Neural cell (in vitro differentiated cells): ENCODE results near the gene ZDHHC18. TPM values are rescaled to one million over a fixed set of nuclear protein-coding genes. Genes with fewer than 3 reads are reported as not detected.

Experiments
- H2AFZ ChIP-seq: fragments of 200-600, 300-800 bp; sonication (generic), shearing (Covaris generic); 2 replicates; pipeline ENCODE4 v1.6.0; 2014; ENCODE audit warnings: low read depth, mild to moderate bottlenecking, antibody characterized with exemption, low read length, moderate library complexity
- H3F3A ChIP-seq: fragments of 200-600 bp; shearing (Covaris generic); 2 replicates; pipeline ENCODE4 v1.6.1; 2016; ENCODE audit warnings: mild to moderate bottlenecking, moderate library complexity, mixed read lengths, antibody characterized with exemption, low read length; ENCODE audit not compliant: insufficient read depth, poor library complexity, severe bottlenecking
- H3K27ac ChIP-seq: fragments of 200-600, 300-800 bp; sonication (generic), shearing (Covaris generic); 2 replicates; pipeline ENCODE4 v1.5.1; 2014; ENCODE audit warnings: mild to moderate bottlenecking, low read length, moderate library complexity
- H3K27me3 ChIP-seq: fragments of 300-800, 200-600 bp; sonication (generic), shearing (Covaris generic); 2 replicates; pipeline ENCODE4 v1.6.0; 2014; ENCODE audit warnings: mild to moderate bottlenecking, low read depth, low read length, moderate library complexity; ENCODE audit not compliant: insufficient read depth
- H3K36me3 ChIP-seq: fragments of 300-800, 200-600 bp; sonication (generic), shearing (Covaris generic); 2 replicates; pipeline ENCODE4 v1.5.1; 2014; ENCODE audit warnings: mild to moderate bottlenecking, antibody characterized with exemption, low read length, moderate library complexity; ENCODE audit not compliant: insufficient read depth
- H3K4me2 ChIP-seq: fragments of 300-800, 200-600 bp; sonication (generic), shearing (Covaris generic); 2 replicates; pipeline ENCODE4 v1.6.0; 2014; ENCODE audit warnings: mild to moderate bottlenecking, low read length
- H3K4me3 ChIP-seq: fragments of 300-800, 200-600 bp; sonication (generic), shearing (Covaris generic); 2 replicates; pipeline ENCODE4 v1.5.1; 2014; ENCODE audit warnings: mild to moderate bottlenecking, low read length, moderate library complexity
- H3K79me2 ChIP-seq: fragments of 200-600 bp; shearing (Covaris generic); replicated peaks from 2 replicates; pipeline ENCODE4 v1.6.0; 2014; ENCODE audit warnings: mild to moderate bottlenecking, low read length, moderate library complexity; ENCODE audit not compliant: insufficient read depth
- H3K9ac ChIP-seq: fragments of 300-800, 200-600 bp; sonication (generic), shearing (Covaris generic); 2 replicates; pipeline ENCODE4 v1.6.1; 2016; ENCODE audit warnings: mild to moderate bottlenecking, low read length, mixed read lengths
- H3K9me2 ChIP-seq: fragments of 200-600 bp; shearing (Covaris generic); 2 replicates; pipeline ENCODE4 v1.6.1; 2016; ENCODE audit warnings: mild to moderate bottlenecking, low read length, mixed read lengths; ENCODE audit not compliant: insufficient read depth
- H3K9me3 ChIP-seq: fragments of 200-600, 300-800 bp; sonication (generic), shearing (Covaris generic); 2 replicates; pipeline ENCODE4 v1.6.1; 2016; ENCODE audit warnings: mild to moderate bottlenecking, mixed run types, low read length, moderate library complexity, mixed read lengths
- H4K20me1 ChIP-seq: fragments of 200-600 bp; shearing (Covaris generic); 2 replicates; pipeline ENCODE4 v1.6.1; 2016; ENCODE audit warnings: mild to moderate bottlenecking, mixed run types; ENCODE audit not compliant: insufficient read depth
- CTCF ChIP-seq: fragments of 450-650 bp; IDR thresholded peaks from 2 replicates; pipeline ENCODE4 v1.5.1; 2014; ENCODE audit warnings: antibody characterized with exemption, mild to moderate bottlenecking, moderate library complexity; ENCODE audit not compliant: poor library complexity, severe bottlenecking
- EP300 ChIP-seq: fragments of 450-650 bp; conservative IDR thresholded peaks from 2 replicates; pipeline ENCODE4 v1.6.1; 2014; ENCODE audit warnings: antibody characterized with exemption, mild to moderate bottlenecking, moderate library complexity; ENCODE audit not compliant: poor library complexity, severe bottlenecking
- EZH2 ChIP-seq: fragments of 200-600, 300-800 bp; shearing (Covaris generic), sonication (generic); IDR thresholded peaks from 2 replicates; pipeline ENCODE4 v1.6.1; 2014; ENCODE audit warnings: antibody characterized with exemption, low read length, borderline replicate concordance, mild to moderate bottlenecking; ENCODE audit not compliant: insufficient read depth, poor library complexity, severe bottlenecking
- MXI1 ChIP-seq: fragments of 450-650 bp; conservative IDR thresholded peaks from 2 replicates; pipeline ENCODE4 v1.6.1; 2014; ENCODE audit warnings: antibody characterized with exemption, mild to moderate bottlenecking; ENCODE audit not compliant: poor library complexity, severe bottlenecking
- POLR2AphosphoS5 ChIP-seq: IDR thresholded peaks from 2 replicates; pipeline ENCODE4 v1.6.1; 2012
- RAD21 ChIP-seq: fragments of 450-650 bp; conservative IDR thresholded peaks from 2 replicates; pipeline ENCODE4 v1.6.1; 2014; ENCODE audit warnings: antibody characterized with exemption, mild to moderate bottlenecking, moderate library complexity
- REST ChIP-seq: IDR thresholded peaks from 2 replicates; pipeline ENCODE4 v1.6.1; 2012; ENCODE audit warnings: borderline replicate concordance
- SMC3 ChIP-seq: fragments of 450-650 bp; conservative IDR thresholded peaks from 2 replicates; pipeline ENCODE4 v1.6.1; 2014; ENCODE audit warnings: antibody characterized with exemption, mild to moderate bottlenecking, moderate library complexity; ENCODE audit not compliant: poor library complexity
- TAF1 ChIP-seq: IDR thresholded peaks from 2 replicates; pipeline ENCODE4 v1.6.1; 2012; ENCODE audit warnings: low read depth
- polyA plus RNA-seq: library from polyadenylated mRNA; depleted of rRNA; stranded (reverse); fragments of >200 nt; gene quantifications from 2 replicates; pipeline ENCODE4 v1.2.3, GENCODE V29; 2014

The ZDHHC18 gene
- polyA plus RNA-seq, 1 donor from 2014 or later = 23.7 TPM

GRCh38 chr1:26789612-26789865 lies 36.9 kb upstream of the ZDHHC18 start:
- peaks cover under 1% of the 10 kb centered on the region for H3K36me3 ChIP-seq
- TF ChIP-seq SMC3 (no peak), EZH2 (no peak), POLR2AphosphoS5 (no peak), CTCF (no peak), MXI1 (no peak), RAD21 (no peak), TAF1 (no peak), EP300 (no peak), REST (no peak)
- no peaks in the 10 kb centered on the region for H3K27me3 ChIP-seq
- H3K4me2 ChIP-seq = no peak overlapping the region
- no peak overlapping the region for H2AFZ ChIP-seq
- H3K9me3 ChIP-seq = no peaks in the 10 kb centered on the region
- no peaks in the 10 kb centered on the region for H3K9me2 ChIP-seq
- H3K4me3 ChIP-seq = peak overlapping the region; percentile 91
- no peaks in the 10 kb centered on the region for H3K79me2 ChIP-seq
- H3K27ac ChIP-seq = no peak overlapping the region
- H4K20me1 ChIP-seq = no peaks in the 10 kb centered on the region
- no peak overlapping the region for H3K9ac ChIP-seq
- no peaks in the 10 kb centered on the region for H3F3A ChIP-seq

- Histone ChIP-seq H3K36me3 (no peaks in the 10 kb centered on the region), H3K79me2 (no peaks in the 10 kb centered on the region), H3K4me2 (no peak overlapping the region), H2AFZ (no peak overlapping the region), H3K27ac (no peak overlapping the region), H3K9me2 (no peaks in the 10 kb centered on the region), H4K20me1 (no peaks in the 10 kb centered on the region), H3K9me3 (no peaks in the 10 kb centered on the region), H3K9ac (no peak overlapping the region), H3K4me3 (no peak overlapping the region), H3K27me3 (no peaks in the 10 kb centered on the region), H3F3A (no peaks in the 10 kb centered on the region)
- TF ChIP-seq POLR2AphosphoS5 (no peak), RAD21 (no peak), CTCF (no peak), EZH2 (no peak), TAF1 (no peak), EP300 (no peak), SMC3 (no peak), REST (no peak), MXI1 (no peak)
Observed at GRCh38 chr1:26789931-26790330, 36.6 kb upstream of the ZDHHC18 start.
